Measurements from ENCODE around the gene MYH10.

MYH10 gene

DNA sequence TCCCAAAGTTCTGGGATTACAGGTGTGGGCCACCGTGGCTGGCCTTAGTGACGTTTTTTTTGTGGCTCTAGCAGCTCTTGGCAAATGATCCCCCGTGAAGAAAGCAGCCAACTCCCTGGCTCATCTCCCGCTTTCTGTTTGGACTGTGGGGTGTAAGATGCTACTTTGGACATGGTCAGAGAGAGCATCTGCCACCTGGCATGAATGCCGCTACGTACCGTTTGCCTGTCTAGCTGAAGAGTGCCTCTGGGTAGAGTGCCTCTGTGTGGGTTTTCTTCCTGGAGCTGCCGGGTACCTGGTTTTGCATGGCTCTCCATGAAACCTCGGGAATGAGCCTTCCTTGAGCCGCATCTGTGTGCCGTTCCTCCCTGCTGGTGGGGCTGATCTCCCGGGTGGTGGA is 160.6 kb downstream of the MYH10 start:
- DNase-seq = no peak

DNA sequence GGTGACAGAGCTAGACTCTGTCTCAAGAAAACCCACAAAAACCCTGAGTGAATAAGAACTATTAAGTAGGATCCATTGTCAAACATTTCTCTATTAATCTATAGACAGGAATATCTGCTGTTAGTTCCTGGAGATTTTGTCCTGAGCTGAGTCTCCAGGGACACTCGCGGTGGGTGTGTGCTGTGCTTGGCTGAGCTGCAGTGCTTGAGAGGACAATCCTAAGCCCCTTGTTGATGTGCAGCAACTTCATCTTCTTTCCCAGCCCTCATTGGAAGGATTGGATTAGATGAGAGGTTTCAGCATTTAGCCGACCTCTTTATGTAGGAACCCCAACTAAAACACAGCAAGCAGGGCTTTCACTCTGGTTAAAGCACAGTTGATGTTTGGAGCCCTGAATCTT is 161.5 kb downstream of the MYH10 start:
- DNase-seq = no peak

DNA sequence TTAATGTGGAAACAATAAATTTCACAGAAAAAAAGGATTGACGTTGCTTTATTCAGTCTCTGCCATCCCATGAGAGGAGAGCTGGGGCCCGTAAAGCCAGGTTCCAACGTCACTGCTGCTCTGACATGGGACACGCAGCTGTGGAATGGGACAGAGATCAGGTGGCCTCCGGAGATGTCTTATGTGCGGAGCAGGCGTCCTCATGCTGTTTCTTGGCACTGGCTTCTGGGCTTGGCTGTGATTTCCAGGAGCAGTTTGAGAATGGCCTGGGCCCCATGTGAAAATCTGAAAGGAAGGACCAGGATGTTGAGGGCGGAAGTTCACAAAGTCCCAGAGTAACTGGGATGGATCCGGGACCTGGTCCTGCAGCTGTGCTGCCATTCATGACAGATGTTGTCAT is 162.4 kb downstream of the MYH10 start:
- no peak for DNase-seq

DNA sequence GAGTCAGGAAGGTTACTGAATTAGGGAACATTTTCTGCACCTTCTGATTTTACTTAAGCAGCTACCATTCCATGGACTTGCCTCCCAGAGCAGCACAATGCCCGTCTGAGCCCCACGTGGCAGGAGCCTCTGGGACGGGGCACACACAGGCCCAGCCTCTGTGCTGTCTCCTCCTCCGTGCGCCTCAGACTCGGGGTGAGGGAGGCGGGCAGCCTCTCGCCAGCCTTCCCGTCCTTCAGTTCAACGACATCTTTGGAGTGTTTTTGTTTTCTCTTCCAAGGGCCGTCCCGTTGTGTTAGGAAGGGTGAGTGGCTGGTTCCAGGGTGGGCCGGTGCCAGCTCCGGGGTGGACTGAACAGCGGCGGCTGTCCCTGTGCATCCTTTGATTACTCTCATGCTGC is 163.0 kb downstream of the MYH10 start:
- DNase-seq = no peak

DNA sequence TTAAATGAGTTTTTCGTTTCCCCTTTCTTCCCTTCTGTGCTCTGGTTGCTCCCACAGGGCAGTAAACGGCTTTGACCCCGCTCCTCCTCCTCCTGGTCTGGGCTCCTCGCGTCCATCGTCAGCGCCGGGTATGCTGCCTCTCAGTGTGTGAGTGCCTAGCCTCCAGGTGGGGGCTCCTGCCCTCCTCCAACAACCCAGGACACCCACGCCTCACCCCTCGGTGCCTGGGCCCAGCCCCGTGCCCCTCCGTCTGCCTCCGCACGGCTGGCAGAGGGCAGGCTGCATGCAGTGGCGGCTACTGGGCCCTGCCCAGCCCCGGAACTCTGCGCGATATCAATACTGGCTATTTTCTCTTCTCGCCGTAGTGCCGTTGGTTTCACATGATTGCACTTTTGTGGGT is 163.7 kb downstream of the MYH10 start:
- DNase-seq = no peak

DNA sequence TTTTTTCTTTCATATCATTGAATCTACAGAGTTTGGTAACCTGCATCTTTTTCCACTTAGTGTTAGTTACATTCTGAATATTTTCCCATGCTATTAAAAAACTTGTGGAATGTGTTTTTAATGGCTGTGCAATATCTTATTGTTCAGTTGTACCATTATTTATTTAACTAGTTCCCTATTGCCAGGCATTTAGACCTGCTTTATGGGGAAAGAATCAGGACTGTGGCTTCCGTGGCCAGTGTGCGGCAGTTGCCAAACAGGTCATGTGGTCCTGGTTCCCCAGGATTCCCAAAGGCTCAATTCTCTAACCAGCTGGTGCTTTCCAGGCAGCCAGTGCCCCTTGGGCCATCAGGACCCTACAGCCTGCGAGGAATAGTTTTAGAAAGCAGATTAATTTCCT is 164.1 kb downstream of the MYH10 start:
- no peak for DNase-seq

DNA sequence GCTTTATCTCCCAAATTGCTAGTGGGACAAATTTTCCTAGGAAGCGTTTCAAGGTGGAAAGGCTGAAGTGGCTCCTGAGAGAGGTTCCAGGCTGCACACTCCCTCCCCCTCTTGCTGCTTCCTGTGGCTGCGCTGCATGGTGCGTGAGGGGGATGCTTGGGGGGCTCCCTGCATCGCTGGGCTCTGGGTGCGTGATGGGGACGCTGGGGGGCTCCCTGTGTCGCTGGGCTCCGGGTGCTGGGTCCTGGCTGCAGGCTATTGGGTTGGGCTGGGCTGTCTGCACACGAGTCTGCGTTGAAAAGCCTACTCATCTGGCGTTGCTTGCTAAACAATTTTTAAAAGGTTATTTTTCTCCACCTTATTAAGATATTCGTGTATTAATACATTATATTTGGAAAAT is 164.8 kb downstream of the MYH10 start:
- no peak for DNase-seq

DNA sequence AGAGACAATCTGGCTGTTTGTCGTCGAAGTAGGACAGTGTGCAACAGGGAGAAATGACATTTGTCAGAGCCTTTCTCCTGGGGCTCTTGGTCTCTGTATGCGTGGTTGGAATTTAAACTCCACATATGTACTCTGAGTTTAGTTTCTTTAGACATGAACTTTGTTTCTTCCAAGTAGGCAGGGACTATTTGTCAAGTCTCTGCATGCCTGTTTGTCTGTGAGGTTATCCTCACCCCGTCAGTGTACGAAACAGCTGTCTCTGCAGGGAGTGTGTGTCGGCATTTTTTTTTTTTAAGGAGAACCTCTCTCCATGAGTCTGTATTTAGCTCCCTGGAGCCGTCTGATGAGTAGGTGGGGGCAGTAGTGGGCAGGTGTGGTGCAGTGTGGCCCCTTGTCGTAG is 165.2 kb downstream of the MYH10 start:
- DNase-seq = no peak

DNA sequence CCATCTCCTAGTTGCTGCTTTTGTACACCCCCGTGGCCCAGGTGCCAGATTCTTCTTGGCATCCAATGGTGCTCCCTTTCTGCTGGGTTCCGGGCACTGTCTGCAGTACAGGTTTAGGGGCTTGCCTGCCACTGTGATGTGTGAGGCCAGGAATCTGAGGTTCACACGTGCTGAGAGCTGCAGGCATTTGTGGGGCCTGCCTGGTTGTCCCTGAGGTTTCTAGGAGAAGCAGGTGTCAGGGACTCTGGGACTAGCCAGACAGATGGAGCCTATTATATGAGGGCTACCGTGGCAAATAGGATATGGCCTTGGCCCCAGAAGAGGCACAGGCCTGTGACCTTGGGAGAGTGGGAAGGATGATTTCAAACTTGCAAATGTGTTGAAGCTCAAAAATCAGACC is 165.6 kb downstream of the MYH10 start:
- no peak for DNase-seq

DNA sequence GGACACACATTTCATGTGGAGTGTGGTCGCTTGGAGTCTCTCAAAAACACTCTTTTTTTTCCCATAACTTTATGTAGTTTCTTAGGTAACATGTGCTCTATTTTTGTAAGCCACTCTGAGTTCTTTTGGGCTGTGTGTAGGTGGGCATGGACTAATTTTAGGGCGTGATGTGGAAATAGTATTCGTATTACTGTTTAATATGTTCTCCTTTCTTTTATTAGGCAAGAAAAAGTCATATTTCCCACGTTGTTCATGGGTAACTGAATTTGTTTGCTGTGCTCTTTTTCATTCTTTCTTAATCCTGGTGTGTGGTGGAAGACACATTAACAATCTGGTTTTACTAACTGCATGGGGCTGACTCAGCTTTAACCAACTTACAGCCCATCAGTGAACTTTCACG is 167.4 kb downstream of the MYH10 start:
- no peak for DNase-seq

DNA sequence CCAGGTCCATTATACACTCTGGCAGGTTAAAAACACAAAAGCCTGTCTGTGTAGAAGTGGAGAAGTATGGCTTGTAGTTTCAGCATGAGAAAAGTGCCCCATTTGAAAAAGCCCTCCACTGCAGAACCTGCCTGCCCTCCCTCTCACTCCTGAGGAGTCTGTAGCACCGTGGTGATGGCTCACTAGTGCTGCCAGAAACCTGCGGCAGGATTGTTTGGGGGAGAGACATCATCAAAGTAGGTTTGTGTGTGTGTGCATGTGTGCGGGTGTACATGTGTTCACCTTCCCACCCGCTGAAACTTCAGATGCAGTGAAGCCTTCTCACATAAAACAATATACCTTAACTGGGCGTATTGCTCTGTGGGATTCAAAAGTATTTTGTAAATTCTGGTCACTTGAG is 168.0 kb downstream of the MYH10 start:
- DNase-seq = no peak

DNA sequence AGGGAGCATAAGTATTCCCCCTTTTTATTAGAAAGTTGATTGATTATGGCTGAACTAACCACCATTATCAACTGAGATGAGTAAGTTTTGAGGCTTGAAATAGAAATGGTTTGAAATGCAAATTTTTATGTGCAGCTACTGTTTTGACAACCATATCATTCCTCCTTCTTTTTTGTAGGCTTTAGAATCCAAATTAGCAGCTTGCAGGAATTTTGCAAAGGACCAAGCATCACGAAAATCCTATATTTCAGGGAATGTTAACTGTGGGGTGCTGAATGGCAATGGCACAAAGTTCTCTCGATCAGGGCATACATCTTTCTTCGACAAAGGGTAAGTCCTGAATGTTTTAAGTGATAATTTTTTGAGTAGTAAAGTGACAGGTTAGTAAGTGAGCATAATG is 170.7 kb downstream of the MYH10 start:
- DNase-seq = no peak

DNA sequence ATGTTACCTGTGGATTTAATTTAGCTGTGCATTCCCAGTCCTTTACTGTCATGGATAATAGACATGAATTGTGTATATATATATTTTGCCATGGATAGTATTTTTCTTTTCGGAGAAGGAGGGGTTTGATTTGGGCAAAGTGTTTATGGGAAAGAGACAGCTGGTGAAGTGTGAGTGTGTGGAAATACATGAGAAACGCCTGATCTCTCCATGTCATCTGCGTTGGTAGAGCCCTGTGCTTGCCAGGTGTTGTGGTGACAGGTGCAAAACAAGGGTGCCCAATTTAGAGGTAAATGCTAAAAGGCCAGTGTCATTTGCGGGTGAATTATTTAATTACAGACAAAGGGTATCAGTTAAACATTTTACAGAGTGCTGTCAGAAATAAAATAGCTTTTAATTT is 171.4 kb downstream of the MYH10 start:
- DNase-seq = no peak

DNA sequence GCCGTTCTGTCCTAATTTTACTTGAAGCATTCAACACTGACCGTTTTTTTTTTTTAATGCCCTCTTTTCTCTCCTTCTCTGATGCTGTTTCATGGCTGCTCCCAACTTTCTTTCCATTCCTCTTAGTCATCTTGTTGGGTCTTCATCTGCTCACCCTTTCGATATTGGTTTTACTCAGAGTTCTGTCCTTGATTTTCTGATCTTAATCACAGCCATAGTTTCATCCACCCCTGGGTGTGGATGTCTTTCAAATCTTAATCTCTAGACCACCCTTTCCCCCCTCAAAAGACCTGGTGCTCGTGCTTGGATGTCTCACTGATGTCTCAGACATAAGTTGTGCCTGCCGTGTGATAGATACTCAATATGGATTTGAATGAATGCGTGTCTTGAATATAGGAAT is 172.4 kb downstream of the MYH10 start:
- DNase-seq = no peak

DNA sequence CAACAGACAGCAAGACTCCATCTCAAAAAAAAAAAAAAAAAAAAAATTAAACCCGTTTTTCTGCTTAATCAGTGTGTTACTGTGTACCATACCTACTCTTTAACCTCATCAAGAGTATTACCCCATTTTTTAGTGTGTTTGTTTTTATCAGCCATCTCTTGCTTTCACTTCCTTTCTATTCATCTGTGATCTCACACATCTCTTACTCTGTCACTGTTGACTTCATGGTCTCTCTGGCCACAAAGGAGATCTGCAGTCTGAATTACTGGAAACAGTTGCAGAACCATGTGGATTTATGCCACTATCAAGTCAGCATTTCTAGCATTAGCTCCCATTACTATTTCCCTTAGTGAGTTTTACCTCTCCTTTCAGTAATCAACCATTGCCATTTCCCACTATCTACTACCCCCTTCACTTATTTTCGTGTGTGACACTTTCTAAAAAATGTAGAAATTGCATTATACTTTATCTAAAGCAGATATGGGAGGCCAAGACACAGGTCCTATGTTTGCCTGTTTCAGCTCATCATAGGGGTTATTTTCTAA is 174.8 kb downstream of the MYH10 start:
- no peak for DNase-seq

DNA sequence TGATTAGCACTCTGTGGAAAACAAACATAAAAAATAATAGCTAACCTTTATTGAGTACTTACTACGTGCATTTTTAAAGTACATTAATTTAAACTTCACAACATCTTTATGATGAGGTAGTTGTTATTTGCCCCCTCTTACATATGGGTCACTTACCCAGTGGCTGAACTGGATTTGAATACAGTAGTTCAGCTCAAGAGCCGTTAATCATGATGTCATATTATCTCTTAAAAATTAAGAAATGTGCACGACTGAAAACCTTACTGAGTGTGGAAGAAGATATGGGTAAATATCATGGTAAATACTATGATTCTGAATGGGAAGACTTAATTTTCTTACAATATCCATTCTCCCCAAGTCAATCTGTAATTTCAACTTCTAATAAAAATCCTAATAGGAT is 177.2 kb downstream of the MYH10 start:
- no peak for DNase-seq

DNA sequence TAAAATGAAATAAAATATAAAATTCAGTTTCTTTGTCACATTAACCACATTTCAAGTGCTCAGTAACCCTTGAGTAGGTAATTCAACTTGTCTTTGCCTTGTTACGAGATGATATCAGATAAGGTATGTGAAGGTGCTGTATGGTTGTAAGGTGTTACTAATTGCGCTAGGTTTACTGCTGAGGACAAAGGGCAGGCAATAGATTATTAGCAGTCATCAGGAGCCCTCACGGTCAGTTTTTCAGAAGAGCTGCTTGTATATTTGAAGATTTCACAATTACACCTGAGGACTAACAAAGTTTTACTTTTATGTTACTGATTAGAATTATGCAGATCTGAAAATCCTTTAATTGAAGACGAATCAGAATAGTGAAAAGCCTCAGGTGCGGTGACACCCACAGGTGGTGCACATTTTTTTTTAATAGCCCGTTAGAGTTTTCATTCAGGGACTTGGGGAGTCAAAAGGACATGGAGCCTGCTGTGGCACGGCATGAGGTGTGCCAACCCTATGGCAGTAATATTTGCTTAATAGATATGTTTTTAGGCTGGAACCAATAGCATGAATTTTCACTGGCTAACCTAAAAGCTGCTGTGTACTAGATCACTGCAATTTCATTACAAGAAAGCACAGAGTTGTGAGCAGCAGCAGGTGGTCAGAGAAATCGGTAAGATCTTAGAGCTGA is 178.5 kb downstream of the MYH10 start:
- DNase-seq = no peak

DNA sequence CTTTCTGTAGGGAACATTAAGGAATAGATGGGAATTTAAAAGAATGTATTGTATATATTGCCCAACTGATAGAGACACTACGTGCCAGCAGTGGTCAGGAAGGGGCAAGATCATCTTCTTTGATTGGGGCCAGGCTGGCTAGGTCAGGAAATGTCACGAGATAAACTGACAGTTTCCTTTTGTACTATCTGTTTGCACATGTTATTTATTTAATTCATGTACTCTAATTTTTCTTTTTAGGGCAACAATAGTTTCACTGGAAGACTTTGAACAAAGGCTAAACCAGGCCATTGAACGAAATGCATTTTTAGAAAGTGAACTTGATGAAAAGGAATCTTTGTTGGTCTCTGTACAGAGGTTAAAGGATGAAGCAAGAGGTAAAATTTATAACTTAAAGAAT is 182.2 kb downstream of the MYH10 start:
- DNase-seq = peak; percentile 57

DNA sequence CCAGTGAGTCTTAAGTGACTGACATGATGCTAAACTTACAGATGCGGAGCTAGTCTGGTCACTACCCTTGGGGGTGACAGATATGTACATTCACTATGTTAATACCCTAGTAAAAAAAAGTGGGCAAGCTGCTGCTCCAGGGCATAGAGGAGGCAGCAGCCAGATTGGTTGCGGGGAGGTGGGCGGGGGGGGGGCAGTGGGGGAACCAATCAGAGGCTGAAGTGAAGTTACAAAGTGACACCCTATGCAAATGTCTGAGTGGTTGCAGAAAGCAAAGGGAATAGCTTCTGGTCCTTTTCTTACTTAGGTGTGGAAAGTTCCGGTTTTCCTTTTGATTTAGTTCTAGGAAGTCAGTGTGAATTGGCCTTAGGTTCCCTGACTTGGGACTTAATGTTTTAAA is 182.7 kb downstream of the MYH10 start:
- DNase-seq = peak; percentile 41

DNA sequence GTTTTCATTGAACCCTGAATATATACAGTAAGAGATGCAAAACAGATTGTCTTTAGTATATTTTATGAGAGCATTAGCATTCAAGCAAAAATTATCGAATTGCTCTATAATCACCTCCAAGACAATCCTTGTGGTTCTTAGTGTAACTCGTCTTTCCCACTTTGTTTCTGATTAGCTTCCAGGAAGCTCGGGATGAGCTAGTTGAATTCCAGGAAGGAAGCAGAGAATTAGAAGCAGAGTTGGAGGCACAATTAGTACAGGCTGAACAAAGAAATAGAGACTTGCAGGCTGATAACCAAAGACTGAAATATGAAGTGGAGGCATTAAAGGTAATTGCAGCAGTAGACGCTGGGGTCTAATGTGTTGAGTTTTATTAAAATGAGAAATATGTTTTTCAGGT is 185.0 kb downstream of the MYH10 start:
- DNase-seq = no peak

DNA sequence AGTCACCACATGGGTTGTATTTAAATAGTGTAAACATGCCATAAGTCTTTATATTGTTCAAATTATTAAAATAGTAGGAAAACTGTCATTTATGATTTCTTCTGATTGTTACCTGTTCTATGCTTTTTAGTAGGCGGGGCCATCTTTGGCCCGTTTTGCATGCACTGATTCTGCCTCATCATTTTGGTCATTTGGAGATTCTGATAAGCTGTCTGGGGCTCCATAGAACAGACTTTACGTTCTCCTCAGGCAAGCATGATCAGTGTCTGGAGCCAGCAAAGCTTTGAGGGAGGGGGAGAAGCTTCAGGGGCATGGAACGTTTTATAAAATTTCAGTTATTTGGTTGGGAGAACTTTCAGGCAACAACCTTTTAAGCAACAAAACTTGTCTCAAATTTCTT is 186.0 kb downstream of the MYH10 start:
- DNase-seq = peak; percentile 38

DNA sequence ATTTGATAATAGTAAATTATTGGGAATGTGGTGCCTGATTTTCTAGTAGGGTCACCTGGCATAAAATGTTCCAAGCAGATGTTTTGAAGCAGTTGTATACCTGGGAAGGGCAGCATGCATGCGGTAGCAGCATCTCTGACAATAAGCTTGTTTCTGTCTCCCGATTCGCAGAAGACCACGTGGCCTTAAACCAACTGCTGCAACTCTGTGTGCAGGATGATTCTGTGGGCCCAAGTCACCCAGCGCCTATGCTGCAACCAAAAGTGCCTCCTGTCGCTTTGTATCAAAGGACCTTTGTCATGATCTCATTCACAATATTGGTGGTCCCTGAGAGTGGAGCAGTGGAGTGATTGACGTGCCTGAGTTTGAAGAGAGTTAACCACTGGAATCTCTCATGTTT is 186.8 kb downstream of the MYH10 start:
- no peak for DNase-seq

DNA sequence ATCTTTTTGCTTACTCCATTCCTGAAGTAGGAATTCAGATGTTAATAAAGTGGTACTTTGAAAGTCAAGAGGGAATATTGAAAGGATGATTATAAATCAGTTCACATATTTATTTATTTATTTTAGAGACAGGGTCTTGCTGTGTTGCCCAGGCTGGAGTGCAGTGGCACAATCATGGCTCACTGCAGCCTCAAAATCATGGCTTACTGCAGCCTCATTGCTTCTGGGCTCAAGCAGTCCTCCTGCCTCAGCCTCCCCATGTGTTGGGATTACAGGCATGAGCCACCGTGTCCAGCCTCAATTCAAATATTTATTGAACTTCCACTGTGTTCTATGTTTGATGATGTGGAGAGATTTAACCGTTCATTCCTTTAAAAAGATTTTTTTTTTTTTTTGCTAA is 188.2 kb downstream of the MYH10 start:
- DNase-seq = no peak

DNA sequence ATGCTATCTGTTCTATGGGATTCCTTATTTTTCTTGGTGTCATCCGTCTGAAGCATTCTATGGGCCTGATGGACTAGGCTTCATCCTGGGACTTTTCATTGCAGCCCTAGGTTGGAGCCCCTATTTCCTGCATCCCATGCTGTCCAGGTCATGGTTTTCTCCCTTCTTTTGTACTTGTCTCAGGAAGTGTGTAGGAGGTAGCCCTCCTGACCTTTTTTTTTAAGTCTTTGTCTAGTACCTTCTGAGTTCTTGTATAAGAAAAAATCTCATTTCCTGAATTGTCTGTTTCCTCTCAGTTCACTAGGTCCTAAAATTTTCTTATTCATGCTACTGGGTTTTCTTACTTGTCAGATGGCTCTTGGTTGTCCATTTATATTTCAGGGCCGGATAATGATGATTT is 188.8 kb downstream of the MYH10 start:
- DNase-seq = no peak

DNA sequence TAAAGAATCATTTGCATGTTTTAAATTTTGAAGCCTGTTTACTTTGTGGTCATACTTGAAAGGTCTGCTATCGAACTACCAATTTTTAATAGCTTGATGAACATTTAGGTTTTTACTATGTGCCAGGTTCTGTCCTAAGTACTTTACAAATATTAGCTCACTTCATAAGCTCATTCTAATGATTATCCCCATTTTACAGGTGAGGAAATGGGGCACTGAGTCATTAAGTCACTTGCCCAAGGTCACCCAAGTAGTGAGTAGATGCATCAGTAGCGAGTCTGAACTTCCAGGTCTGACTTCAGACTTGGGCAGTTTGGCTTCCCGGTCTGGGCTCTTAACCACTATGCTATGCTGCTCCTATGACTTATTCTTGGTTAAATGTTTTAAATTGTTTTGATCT is 190.8 kb downstream of the MYH10 start:
- DNase-seq = no peak

DNA sequence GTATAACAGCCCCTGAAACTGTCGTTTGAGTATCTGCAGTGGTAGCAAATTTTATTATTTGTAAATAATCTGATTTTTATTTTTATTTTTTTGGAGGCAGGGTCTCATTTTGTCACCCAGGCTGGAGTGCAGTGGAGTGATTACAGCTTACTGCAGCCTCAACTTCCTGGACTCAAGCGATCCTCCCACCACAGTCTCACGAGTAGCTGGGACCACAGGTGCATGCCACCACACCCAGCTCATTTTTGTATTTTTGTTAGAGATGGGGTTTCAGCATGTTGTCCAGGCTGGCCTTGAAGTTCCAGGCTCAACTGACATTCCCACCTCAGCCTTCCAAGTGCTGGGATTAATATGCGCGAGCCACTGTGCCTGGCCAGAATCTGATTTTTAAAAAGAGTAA is 192.1 kb downstream of the MYH10 start:
- no peak for DNase-seq
